ENCODE measurements around the gene BPIFA2.
"Not testable (repeated sequence)": the region's sequence is repeated elsewhere in the genome, so short reads cannot be mapped to it uniquely, and the experiment has no call there.

BPIFA2 gene

DNA sequence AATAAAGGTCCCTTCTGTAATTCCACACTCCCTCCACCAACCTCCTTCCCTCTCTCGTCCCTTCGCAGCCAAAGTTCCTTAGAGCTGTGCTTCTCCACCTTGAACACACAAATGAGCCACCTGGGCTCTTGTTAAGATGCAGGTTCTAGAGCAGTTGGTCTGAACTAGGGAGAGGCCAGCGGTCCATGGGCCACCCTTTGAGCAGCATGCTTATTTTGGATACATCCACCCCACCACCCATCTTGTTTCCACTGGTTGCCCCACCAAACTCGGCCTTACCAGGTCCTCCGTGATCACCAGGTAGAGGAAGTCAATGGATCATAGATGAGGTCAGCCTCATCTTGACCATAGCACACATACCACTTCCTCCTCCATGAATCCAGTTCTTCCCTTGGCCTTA, 7.3 kb upstream of the BPIFA2 start:
- DNase-seq (ENCODE audit: low read depth, low spot score), result no peak

- no peak for DNase-seq (ENCODE audit: low read depth, low spot score)
Observed at GRCh38 chr20:33162313-33162712, 5.6 kb upstream of the BPIFA2 start.

DNA sequence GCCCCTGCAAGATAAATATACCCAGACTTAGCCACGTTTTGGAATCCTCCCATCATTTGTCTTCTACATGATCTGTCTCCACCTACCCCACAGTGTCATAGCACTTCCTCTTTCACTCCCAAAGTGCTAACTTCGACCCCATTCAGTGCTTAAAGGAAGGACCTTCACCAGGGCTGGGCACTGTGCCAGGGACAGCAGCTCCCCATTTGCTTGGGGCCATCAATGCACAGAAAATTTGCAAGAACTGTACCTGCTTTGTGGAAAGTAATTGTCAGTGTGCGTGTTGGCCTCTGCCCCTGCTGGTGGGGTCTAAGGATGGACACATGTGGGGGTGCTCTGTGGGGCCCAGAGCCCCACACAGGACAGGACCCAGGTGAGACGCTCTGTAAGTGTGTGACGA, 5.2 kb upstream of the BPIFA2 start:
- no peak for DNase-seq (ENCODE audit: low read depth, low spot score)

DNA sequence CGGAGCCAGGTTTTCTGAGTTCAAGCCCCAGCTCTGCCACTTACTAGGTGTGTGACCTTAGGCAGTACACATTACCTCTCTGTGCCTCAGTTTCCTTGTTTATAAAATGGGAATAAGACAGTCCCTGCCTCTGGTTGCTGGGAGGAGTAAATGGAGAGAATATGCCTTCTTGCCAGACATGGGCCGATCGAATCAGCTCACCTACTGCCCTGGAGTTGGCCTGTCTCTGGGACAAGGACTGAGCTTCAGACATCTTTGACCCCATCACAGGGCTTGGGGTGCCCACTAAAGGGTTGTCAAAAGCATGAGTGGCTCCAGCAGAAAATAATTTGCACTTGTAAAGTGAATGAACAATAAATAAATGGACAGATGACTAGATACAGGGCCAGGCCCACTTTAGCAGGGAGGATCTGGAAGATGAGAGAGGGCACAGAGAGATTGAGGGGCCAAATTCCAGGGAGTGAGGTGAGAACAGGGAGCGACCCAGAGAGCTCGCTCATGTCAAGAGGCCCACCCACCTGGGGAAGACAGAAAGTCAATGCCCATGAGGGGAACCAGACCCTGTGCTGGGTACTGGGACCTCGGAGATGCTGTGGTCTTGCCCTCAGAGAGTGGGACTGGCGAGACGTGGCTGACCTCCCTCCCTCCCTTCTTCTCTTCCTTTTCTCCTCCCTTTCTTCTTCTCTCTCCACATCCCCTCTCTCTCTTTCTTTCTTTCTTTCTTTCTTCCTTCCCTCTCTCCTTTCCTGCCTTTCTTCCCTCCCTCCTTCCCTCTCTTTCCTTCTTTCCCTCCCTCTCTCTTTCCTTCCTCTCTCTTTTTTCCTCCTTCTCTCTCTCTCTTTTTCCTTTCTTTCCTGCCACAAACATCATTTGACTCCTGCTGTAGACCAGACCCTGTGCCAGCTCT, 3.9 kb upstream of the BPIFA2 start:
- DNase-seq (ENCODE audit: low read depth, low spot score), result no peak

- DNase-seq (ENCODE audit: low read depth, low spot score), result no peak
Observed at GRCh38 chr20:33164763-33165095, 3.2 kb upstream of the BPIFA2 start.

- no peak for DNase-seq (ENCODE audit: low read depth, low spot score)
Observed at GRCh38 chr20:33165416-33166055, 2.4 kb upstream of the BPIFA2 start.

GRCh38 chr20:33166533-33167113, 1.3 kb upstream of the BPIFA2 start:
- no peak for DNase-seq (ENCODE audit: low read depth, low spot score)

- DNase-seq (ENCODE audit: low read depth, low spot score), result peak; percentile 28
Observed at GRCh38 chr20:33169176-33169794, 1.3 kb downstream of the BPIFA2 start.

DNA sequence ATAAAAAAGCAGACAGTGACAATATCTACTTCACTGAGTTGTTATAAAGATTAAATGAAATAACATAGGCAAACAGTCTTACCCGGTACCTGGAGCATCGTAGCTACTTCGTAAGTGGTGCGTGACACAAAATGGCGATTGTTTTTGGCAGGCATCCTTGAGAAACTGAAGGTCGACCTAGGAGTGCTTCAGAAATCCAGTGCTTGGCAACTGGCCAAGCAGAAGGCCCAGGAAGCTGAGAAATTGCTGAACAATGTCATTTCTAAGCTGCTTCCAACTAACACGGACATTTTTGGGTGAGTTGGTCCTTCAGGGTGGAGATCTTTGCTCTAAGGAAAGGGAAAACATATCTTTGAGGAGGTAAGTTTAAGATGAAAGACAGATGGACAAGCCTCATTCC, 4.8 kb downstream of the BPIFA2 start:
- no peak for DNase-seq (ENCODE audit: low read depth, low spot score)

DNA sequence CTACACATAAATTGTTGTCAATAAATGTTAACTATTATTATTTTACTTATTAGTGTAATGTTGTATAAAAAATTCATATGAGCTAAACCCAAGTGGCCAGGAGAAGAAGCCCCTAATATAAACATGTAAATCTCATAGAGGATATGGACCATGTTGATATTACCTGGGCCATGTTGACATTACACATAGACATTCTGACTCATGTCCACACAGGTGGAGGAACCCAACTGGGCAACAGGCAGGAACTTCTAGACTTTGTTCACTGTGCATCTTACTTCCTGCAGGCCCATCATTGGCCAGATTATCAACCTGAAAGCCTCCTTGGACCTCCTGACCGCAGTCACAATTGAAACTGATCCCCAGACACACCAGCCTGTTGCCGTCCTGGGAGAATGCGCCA, 7.2 kb downstream of the BPIFA2 start:
- DNase-seq (ENCODE audit: low read depth, low spot score), result no peak

- no peak for DNase-seq (ENCODE audit: low read depth, low spot score)
Observed at GRCh38 chr20:33176101-33176500, 8.1 kb downstream of the BPIFA2 start.

- DNase-seq (ENCODE audit: low read depth, low spot score), result no peak
Observed at GRCh38 chr20:33177866-33178265, 9.9 kb downstream of the BPIFA2 start.

GRCh38 chr20:33178726-33179125, 10.8 kb downstream of the BPIFA2 start:
- DNase-seq (ENCODE audit: low read depth, low spot score), result peak; percentile 87

GRCh38 chr20:33180169-33180568, 12.2 kb downstream of the BPIFA2 start:
- no peak for DNase-seq (ENCODE audit: low read depth, low spot score)

- no peak for DNase-seq (ENCODE audit: low read depth, low spot score)
Observed at GRCh38 chr20:33181482-33182093, 13.6 kb downstream of the BPIFA2 start.

GRCh38 chr20:33183312-33183711, 15.4 kb downstream of the BPIFA2 start:
- DNase-seq (ENCODE audit: low read depth, low spot score), result no peak

- DNase-seq (ENCODE audit: low read depth, low spot score), result not testable (repeated sequence)
Observed at GRCh38 chr20:33185031-33185590, 17.2 kb downstream of the BPIFA2 start.

DNA sequence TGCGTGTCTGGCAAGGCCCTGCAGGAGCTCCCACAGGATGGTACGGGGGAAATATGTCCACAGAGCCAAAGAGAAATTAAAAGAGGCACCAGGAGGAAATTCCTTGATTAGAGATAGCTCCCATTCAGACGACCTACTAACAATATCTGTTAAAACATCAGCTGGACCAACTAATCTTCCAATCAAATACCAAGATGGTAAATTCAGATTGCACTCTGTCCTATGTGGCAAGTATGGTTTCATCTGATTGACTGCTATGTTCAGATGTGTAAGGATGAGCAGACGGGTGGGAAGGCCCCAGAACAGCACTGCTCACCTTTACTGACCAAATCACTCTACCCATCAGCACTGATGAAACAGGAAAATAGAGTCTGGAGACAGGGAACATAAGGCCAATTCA, 19.5 kb downstream of the BPIFA2 start:
- no peak for DNase-seq (ENCODE audit: low read depth, low spot score)

DNA sequence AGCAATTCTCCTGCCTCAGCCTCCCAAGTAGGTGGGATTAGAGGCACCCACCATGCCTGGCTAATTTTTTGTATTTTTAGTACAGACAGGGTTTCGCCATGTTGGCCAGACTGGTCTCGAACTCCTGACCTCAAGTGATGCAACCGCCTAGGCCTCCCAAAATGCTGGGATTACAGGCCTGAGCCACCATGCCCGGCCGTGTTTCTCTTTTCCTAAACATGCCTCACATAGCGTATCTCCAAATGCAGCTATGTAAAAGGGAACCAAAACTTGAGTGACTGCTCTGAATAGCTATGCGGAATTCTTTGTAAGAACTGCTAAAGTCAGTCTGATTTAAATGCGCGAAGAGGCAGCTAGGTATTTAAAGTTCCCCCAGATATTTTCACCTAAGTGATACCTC, 20.5 kb downstream of the BPIFA2 start:
- no peak for DNase-seq (ENCODE audit: low read depth, low spot score)

DNA sequence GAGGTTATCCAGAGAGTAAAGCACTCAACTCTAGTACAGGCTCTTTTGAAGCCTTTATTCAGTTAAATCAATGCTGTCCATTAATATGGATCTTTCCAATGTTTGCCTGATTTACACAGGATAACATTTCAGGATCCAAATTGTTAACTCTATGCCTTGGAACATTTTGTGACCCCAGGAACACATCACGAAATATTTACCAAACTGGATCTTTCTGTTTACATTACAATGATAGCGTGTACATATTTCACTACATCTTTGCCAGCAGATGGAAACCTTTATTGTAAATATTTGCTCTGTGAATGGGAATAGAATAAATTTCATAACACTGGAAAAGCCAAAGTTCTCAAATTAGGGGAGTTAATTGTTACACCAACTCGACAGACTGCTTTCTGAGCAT, 23.5 kb downstream of the BPIFA2 start:
- no peak for DNase-seq (ENCODE audit: low read depth, low spot score)

DNA sequence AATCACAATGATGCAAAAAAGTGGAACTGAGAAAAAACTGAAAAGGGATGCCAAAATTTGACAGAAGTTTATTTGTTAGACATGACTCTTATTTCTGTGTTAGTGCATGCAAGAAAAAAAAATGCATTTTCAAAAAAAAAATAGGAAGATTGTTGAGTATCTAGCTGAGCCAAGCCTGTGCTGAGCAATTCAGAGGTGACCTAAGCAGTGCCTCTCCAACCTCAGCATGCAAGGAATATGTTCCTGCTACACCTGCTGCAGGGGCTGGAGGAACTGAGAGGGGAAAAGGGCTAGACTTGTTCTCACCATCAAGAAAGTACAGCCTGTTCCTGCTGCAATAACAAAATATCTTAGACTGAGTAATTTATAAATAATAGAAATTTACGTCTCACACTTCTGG, 24.0 kb downstream of the BPIFA2 start:
- no peak for DNase-seq (ENCODE audit: low read depth, low spot score)
